H7 (cell line): ENCODE measurements around the gene HYDIN. TPM values are rescaled to one million over a fixed set of nuclear protein-coding genes. Genes with fewer than 3 reads are reported as not detected.
A peak's percentile ranks its signal among the peaks of the same experiment; 100 is the strongest.

Experiments used
- DNase-seq: peaks from one replicate; pipeline ENCODE4 v3.0.0; 2012
- H3K27me3 ChIP-seq: 2 replicates; pipeline ENCODE4 v1.6.0; 2011; ENCODE audit warnings: mild to moderate bottlenecking, low read length; ENCODE audit not compliant: control insufficient read depth, insufficient read depth
- H3K36me3 ChIP-seq: replicated peaks from 2 replicates; pipeline ENCODE4 v1.5.1; 2011; ENCODE audit warnings: low read length; ENCODE audit not compliant: control insufficient read depth, insufficient read depth
- H3K4me3 ChIP-seq: 2 replicates; pipeline ENCODE4 v1.5.1; 2011; ENCODE audit warnings: low read depth, mild to moderate bottlenecking, control low read depth, low read length, moderate library complexity; ENCODE audit not compliant: insufficient read depth
- total RNA-seq: library from RNA; depleted of rRNA; stranded (reverse); fragments of >200 nt; shearing (Covaris generic); gene quantifications from 2 replicates; pipeline ENCODE4 v1.2.3, GENCODE V29; 2014

The HYDIN gene
- total RNA-seq, 1 experiment from 2014 or later, result 0.69 TPM

- no peak overlapping the region for H3K4me3 ChIP-seq
- H3K27me3 ChIP-seq, result no peaks in the 10 kb centered on the region
- no peaks in the 10 kb centered on the region for H3K36me3 ChIP-seq
- DNase-seq, result no peak
Observed at GRCh38 chr16:71247478-71247877, 17.0 kb upstream of the HYDIN start.

DNA sequence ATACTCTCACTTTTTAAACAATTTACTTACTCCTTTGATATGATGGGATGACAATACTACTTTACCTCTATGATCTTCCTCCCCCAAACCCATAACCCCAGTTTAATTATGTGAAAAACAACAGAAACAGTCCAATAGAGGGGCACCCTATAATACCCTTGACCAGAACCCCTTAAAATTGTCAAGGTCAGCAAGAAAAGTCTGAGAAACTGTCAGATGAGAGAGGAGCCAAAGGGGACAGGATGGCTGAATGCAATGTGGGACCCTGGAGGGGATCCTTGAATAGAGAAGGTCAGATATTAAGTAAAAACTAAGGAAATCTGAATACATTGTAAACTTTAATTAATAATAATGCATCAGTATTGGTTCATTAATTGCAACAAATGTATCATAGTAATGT is 15.8 kb upstream of the HYDIN start:
- no peak for DNase-seq
- Histone ChIP-seq H3K36me3 (no peaks in the 10 kb centered on the region), H3K4me3 (no peak overlapping the region), H3K27me3 (no peaks in the 10 kb centered on the region)

GRCh38 chr16:71244521-71244920 is 14.0 kb upstream of the HYDIN start:
- H3K27me3 ChIP-seq, result no peaks in the 10 kb centered on the region

GRCh38 chr16:71242601-71243000 is 12.1 kb upstream of the HYDIN start:
- H3K36me3 ChIP-seq, result no peaks in the 10 kb centered on the region
- no peak for DNase-seq
- no peaks in the 10 kb centered on the region for H3K27me3 ChIP-seq
- no peak overlapping the region for H3K4me3 ChIP-seq

More at GRCh38 chr16:71244521-71244920, 14.0 kb upstream of the HYDIN start:
- no peak for DNase-seq
- H3K4me3 ChIP-seq, result no peak overlapping the region
- H3K36me3 ChIP-seq, result no peaks in the 10 kb centered on the region

GRCh38 chr16:71242036-71242435 is 11.5 kb upstream of the HYDIN start:
- Histone ChIP-seq H3K4me3 (no peak overlapping the region), H3K27me3 (no peaks in the 10 kb centered on the region), H3K36me3 (no peaks in the 10 kb centered on the region)
- DNase-seq, result no peak

DNA sequence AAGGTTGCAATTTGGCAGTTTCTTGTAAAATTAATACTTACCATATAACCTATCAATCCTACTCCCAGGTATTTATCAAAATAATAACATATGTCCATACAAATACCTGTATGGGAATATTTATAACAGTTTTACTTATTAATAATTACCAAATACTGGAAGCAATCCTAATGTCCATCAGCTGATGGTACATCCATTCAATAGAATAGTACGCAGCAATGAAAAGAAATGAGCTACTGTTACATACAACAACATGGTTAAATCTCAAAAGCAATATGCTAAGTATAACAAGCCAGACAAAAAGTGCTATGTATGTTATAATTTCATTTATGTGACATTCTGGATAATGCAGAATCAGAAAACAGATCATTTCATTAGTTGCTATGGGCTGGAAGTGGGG is 1.2 kb downstream of the HYDIN start:
- Histone ChIP-seq H3K36me3 (no peaks in the 10 kb centered on the region), H3K4me3 (no peak overlapping the region), H3K27me3 (no peaks in the 10 kb centered on the region)
- DNase-seq, result no peak

- Histone ChIP-seq H3K36me3 (no peaks in the 10 kb centered on the region), H3K4me3 (no peak overlapping the region), H3K27me3 (no peaks in the 10 kb centered on the region)
- DNase-seq, result no peak
Observed at GRCh38 chr16:71226229-71227141, 4.0 kb downstream of the HYDIN start.

DNA sequence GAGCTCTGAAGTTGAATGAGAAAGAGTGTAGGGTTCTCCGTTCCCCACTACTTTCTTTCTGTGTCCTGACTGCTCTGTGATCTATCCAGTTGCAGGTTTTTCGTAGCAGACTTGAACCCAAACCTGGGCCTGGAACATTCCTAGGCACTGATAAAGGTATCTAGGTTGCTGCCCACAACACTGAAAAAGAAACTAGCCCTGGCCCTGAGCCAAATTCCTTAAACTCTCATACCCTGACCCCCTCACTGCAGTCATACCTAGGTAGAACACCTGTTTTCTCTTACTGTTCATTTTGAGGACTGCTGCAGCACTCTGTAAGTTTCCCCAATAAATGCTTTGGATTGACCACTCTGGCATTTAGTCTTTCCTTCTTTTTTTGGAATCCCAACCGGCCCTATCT is 5.4 kb downstream of the HYDIN start:
- Histone ChIP-seq H3K27me3 (no peaks in the 10 kb centered on the region), H3K36me3 (no peaks in the 10 kb centered on the region), H3K4me3 (no peak overlapping the region)
- DNase-seq, result no peak

DNA sequence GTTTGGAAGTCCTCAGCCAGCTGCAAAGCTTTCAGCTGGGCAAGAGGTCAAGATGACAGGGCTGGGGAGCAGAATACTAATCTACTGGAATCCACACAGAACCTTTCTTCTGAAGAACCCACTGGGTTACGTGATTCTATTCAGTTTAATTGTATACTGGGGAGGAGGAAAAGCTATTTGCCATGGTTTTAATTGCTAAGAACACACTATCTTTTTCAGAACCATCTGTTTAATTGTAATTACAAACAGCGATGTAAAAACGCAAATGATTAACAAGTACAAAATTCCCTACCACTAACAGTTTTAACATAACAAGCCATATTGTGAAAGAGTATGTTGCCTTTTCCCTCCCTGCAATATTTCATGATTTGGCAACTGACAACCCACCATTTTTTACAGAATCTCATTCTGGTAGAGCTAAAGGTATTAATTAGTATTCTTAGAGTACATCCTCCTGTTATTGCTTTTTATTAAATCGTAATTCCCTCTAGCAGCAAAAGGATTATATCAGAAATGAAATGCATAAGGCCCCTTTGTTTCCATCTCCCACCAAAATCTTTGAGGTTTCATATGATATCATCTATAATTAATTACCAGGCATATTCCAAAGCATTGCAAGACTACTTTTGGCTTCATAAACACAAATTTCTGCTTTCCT is 12.1 kb downstream of the HYDIN start:
- Histone ChIP-seq H3K27me3 (no peaks in the 10 kb centered on the region), H3K36me3 (no peaks in the 10 kb centered on the region), H3K4me3 (no peak overlapping the region)
- DNase-seq, result no peak

GRCh38 chr16:71217506-71217905 is 13.0 kb downstream of the HYDIN start:
- Histone ChIP-seq H3K36me3 (no peaks in the 10 kb centered on the region), H3K4me3 (no peak overlapping the region), H3K27me3 (no peaks in the 10 kb centered on the region)
- DNase-seq, result no peak

GRCh38 chr16:71216714-71217113 is 13.8 kb downstream of the HYDIN start:
- H3K36me3 ChIP-seq, result no peaks in the 10 kb centered on the region
- H3K27me3 ChIP-seq, result no peaks in the 10 kb centered on the region
- H3K4me3 ChIP-seq, result no peak overlapping the region
- DNase-seq, result peak; percentile 20

GRCh38 chr16:71214746-71215381 is 15.7 kb downstream of the HYDIN start:
- Histone ChIP-seq H3K27me3 (no peaks in the 10 kb centered on the region), H3K4me3 (no peak overlapping the region), H3K36me3 (no peaks in the 10 kb centered on the region)
- DNase-seq, result peak; percentile 32

GRCh38 chr16:71205482-71206131 is 24.9 kb downstream of the HYDIN start:
- no peaks in the 10 kb centered on the region for H3K36me3 ChIP-seq
- H3K27me3 ChIP-seq, result no peaks in the 10 kb centered on the region
- DNase-seq, result no peak
- H3K4me3 ChIP-seq, result no peak overlapping the region

DNA sequence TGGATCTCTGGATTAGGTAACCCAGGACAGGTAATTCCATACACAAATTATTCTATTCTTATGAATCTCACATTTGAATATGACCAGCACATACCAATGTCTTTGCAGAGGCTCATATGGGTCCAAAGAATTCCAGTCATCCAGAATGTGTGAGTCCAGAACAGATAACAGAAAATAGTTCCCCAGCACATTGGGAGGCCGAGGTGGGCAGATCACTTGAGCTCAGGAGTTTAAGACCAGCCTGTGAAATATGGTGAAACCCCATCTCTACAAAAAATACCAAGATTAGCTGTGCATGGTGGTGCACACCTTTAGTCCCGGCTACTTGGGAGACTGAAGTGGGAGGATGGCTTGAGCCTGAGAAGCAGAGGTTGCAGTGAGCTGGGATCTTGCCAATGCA is 26.9 kb downstream of the HYDIN start:
- DNase-seq, result no peak

More for the DNA sequence above, 26.9 kb downstream of the HYDIN start:
- no peaks in the 10 kb centered on the region for H3K27me3 ChIP-seq
- H3K36me3 ChIP-seq, result no peaks in the 10 kb centered on the region
- H3K4me3 ChIP-seq, result no peak overlapping the region
